Progenitor cell of endocrine pancreas (in vitro differentiated cells): ENCODE data around the gene EPG5. TPM values are rescaled to one million over a fixed set of nuclear protein-coding genes. Genes with fewer than 3 reads are reported as not detected.
"Not testable (repeated sequence)": the region's sequence is repeated elsewhere in the genome, so short reads cannot be mapped to it uniquely, and the experiment has no call there.

Source experiments
- DNase-seq: peaks from one replicate; pipeline ENCODE4 v3.0.0; 2021; ENCODE audit warnings: low spot score; ENCODE audit not compliant: unreplicated experiment
- H3K27ac Mint-ChIP-seq: 2 replicates; pipeline ENCODE4 v1.8.0; 2021; ENCODE audit warnings: mild to moderate bottlenecking, moderate library complexity, mixed read lengths
- H3K27me3 Mint-ChIP-seq: 2 replicates; pipeline ENCODE4 v1.8.0; 2021; ENCODE audit warnings: mixed read lengths
- H3K36me3 Mint-ChIP-seq: 2 replicates; pipeline ENCODE4 v1.8.0; 2022; ENCODE audit warnings: mixed read lengths; ENCODE audit not compliant: insufficient read depth
- H3K4me1 Mint-ChIP-seq: 2 replicates; pipeline ENCODE4 v1.8.0; 2021; ENCODE audit warnings: low read depth, mixed read lengths
- H3K4me3 Mint-ChIP-seq: 2 replicates; pipeline ENCODE4 v1.8.0; 2021; ENCODE audit warnings: low read depth, mild to moderate bottlenecking, moderate library complexity, mixed read lengths
- H3K9me3 Mint-ChIP-seq: 2 replicates; pipeline ENCODE4 v1.8.0; 2021; ENCODE audit warnings: low read depth, mixed read lengths
- total RNA-seq: library from RNA; stranded (reverse); gene quantifications from 2 replicates; pipeline ENCODE4 v1.2.1, GENCODE V29; 2021
- TF ChIP-seq, protein P1 (sequence below): fragments of 200-600 bp; sonication (generic); IDR thresholded peaks from one replicate; pipeline ENCODE4 v1.5.0; 2021; ENCODE audit warnings: antibody characterized with exemption, mild to moderate bottlenecking; ENCODE audit not compliant: unreplicated experiment

EPG5 gene
- total RNA-seq, 1 donor from 2014 or later = 35.3 TPM

DNA sequence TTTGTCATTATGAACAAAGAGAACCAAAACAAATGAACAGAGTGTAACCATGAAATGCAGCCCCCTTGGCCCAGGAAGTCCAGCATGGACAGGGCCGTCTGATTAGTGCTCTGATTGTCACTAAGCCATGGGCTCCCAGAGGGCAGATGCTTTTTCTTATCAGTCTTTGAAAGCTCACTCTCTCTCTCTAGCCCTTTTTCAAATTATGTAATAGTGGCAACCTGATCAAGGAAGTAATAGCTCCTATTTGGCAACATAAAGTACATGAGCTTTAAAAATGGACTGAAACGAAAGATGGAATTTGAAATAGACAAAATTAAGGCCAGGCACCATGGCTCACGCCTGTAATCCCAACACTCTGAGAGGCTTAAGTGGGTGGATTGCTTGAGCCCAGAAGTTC lies 32.4 kb upstream of the EPG5 start:
- TF ChIP-seq, protein P1, sequence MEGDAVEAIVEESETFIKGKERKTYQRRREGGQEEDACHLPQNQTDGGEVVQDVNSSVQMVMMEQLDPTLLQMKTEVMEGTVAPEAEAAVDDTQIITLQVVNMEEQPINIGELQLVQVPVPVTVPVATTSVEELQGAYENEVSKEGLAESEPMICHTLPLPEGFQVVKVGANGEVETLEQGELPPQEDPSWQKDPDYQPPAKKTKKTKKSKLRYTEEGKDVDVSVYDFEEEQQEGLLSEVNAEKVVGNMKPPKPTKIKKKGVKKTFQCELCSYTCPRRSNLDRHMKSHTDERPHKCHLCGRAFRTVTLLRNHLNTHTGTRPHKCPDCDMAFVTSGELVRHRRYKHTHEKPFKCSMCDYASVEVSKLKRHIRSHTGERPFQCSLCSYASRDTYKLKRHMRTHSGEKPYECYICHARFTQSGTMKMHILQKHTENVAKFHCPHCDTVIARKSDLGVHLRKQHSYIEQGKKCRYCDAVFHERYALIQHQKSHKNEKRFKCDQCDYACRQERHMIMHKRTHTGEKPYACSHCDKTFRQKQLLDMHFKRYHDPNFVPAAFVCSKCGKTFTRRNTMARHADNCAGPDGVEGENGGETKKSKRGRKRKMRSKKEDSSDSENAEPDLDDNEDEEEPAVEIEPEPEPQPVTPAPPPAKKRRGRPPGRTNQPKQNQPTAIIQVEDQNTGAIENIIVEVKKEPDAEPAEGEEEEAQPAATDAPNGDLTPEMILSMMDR = no peak
- Mint-ChIP-seq H3K9me3 (peaks cover 17% of the 10 kb centered on the region), H3K27me3 (no peaks in the 10 kb centered on the region), H3K4me1 (no peaks in the 10 kb centered on the region), H3K36me3 (peaks cover 7% of the 10 kb centered on the region), H3K27ac (no peak overlapping the region), H3K4me3 (no peak overlapping the region)
- DNase-seq = no peak

DNA sequence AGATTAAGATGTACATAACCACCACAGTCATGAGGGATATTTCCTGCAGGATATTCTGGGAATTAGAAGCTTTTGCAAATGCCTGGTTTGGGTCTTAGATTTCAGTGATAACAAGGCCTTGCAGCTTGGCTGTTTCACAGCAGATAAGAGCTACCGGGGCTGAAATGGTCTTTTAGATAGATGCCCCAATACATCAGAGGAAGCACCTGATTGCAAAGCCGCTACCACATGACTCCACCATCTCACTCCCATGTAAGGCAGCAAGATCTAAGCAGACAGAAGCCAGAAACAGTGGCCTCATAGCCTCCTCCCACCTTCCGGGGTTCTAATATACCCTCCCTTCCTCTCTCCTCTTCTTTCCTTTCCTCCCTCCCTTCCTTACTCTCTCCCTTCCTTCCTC lies 31.1 kb upstream of the EPG5 start:
- Mint-ChIP-seq H3K4me3 (no peak overlapping the region), H3K36me3 (peaks cover 7% of the 10 kb centered on the region), H3K9me3 (peaks cover 17% of the 10 kb centered on the region), H3K27me3 (no peaks in the 10 kb centered on the region), H3K4me1 (no peaks in the 10 kb centered on the region), H3K27ac (no peak overlapping the region)
- DNase-seq = no peak
- TF ChIP-seq, protein P1 = no peak

DNA sequence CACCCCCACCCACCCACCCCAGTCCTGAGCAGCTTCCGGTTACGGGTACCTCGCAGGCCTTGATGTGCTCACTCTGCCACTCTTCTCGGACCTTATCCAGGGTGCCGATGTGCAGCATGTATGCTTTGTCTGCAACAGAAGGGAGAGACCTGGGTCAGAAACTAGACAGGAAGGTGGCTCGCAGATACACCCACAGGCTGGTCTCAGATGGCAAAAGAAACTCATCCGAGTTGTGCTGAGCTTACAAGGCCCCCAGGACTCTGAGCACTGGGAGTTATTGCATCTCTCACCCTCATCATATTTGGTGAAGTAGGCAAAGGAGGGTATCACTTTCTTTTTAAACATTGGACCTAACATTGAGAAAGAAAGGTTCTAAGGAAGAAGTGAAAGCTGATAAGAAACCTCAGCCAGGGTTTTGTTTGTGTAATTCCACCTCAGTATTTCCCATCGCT lies 30.6 kb upstream of the EPG5 start:
- peaks cover 14% of the 10 kb centered on the region for H3K9me3 Mint-ChIP-seq
- TF ChIP-seq, protein P1 = no peak
- peaks cover 5% of the 10 kb centered on the region for H3K36me3 Mint-ChIP-seq
- H3K27me3 Mint-ChIP-seq = no peaks in the 10 kb centered on the region
- H3K27ac Mint-ChIP-seq = no peak overlapping the region
- H3K4me1 Mint-ChIP-seq = no peaks in the 10 kb centered on the region
- H3K4me3 Mint-ChIP-seq = no peak overlapping the region
- no peak for DNase-seq

DNA sequence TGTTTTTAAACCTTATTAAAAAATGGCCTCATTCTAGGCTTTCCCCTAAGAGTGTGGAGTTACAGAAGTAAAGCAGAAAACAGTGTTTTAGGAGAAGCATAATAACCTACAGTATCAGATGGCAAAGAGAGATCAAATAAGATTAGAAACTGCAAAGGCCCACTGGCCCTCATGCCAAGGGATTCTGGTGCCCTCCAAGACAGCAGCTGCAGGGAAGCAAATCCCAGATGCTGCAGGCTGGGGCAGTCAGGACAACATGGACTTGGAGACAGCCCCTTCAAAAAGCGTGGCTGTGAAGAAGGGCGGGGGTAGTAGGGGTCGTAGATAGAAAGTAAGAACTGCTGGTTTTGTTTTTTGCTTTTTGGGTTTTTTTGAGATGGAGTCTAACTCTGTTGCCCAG lies 28.3 kb upstream of the EPG5 start:
- Mint-ChIP-seq H3K27ac (no peak overlapping the region), H3K27me3 (no peaks in the 10 kb centered on the region), H3K36me3 (no peaks in the 10 kb centered on the region), H3K9me3 (no peaks in the 10 kb centered on the region), H3K4me3 (no peak overlapping the region), H3K4me1 (no peaks in the 10 kb centered on the region)
- no peak for DNase-seq
- TF ChIP-seq, protein P1 = no peak

DNA sequence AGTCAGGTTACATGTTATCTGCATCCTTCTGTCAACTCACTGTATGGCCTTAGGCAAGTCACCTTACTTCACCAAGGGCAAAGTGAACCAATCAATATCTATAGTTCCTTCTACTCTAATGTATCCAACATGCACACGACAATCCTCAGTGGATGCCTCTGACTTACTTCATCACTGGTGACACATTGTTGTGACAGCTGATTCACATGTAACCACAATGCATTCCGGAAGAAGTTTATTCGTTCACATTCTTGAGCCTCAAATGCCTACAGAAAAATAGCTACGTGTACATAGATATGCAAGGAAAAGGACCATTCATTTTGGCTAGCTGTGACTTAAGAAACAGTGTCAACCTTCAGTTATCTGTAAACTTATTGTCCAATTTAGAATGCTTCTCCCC lies 26.3 kb upstream of the EPG5 start:
- DNase-seq = no peak
- H3K27ac Mint-ChIP-seq = no peak overlapping the region
- H3K4me3 Mint-ChIP-seq = no peak overlapping the region
- H3K27me3 Mint-ChIP-seq = no peaks in the 10 kb centered on the region
- H3K36me3 Mint-ChIP-seq = peaks cover 5% of the 10 kb centered on the region
- TF ChIP-seq, protein P1 = no peak
- H3K4me1 Mint-ChIP-seq = no peaks in the 10 kb centered on the region
- H3K9me3 Mint-ChIP-seq = no peaks in the 10 kb centered on the region

DNA sequence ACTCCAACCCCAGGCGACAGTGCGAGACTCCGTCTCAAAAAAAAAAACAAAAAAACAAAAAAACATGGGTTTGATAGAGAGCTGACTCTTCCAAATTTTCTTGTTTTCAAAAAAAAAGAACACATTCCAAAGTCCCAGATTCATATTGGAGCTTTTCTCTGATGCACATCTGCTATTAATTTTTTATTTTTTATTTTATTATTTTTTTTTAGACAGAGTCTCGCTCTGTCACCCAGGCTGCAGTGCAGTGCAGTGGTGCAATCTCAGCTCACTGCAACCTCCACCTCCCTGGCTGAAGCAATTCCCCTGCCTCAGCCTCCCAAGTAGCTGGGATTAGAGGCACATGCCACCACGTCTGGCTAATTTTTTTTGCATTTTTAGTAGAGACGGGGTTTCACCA lies 25.4 kb upstream of the EPG5 start:
- not testable (repeated sequence) for H3K27me3 Mint-ChIP-seq, H3K4me1 Mint-ChIP-seq, H3K9me3 Mint-ChIP-seq, H3K36me3 Mint-ChIP-seq, H3K27ac Mint-ChIP-seq, H3K4me3 Mint-ChIP-seq, DNase-seq
